Osteoblast (primary cell): Measurements from ENCODE around the gene COL15A1. TPM values are rescaled to one million over a fixed set of nuclear protein-coding genes. Genes with fewer than 3 reads are reported as not detected.

ENCODE experiments used
- total RNA-seq: library from RNA; depleted of rRNA; stranded (reverse); fragments of >200 nt; gene quantifications from 2 replicates; pipeline ENCODE4 v1.2.3, GENCODE V29; 2012

Gene COL15A1
- total RNA-seq, 1 donor, result 29.3 TPM

Other genes starting within 250 kb of the COL15A1 start
- gene GABBR2, start 235.0 kb upstream of the COL15A1 start, total RNA-seq, result under 0.01 and 0.88 TPM in 2 replicates
- gene ANKS6, start 147.4 kb upstream of the COL15A1 start, total RNA-seq, result 21.7 and 25.6 TPM in 2 replicates
- 10.1 and 11.8 TPM in 2 replicates for gene GALNT12, start 136.2 kb upstream of the COL15A1 start, total RNA-seq
- 114 and 122 TPM in 2 replicates for gene TGFBR1, start 161.2 kb downstream of the COL15A1 start, total RNA-seq